BJ (cell line): Measurements from ENCODE around the gene AAGAB. TPM values are rescaled to one million over a fixed set of nuclear protein-coding genes. Genes with fewer than 3 reads are reported as not detected.

Source experiments
- CTCF ChIA-PET: fragments of 350-600 bp; formaldehyde crosslinking; extraction: SDS; loops from one replicate; lab custom pipeline; 2021; ENCODE audit warnings: antibody characterized with exemption, inconsistent platforms; lab: Yijun Ruan, JAX
- POLR2A ChIA-PET: fragments of 300-600 bp; sonication (Branson Sonifier 250); formaldehyde crosslinking; extraction: SDS; loops from one replicate; lab custom pipeline; 2021; ENCODE audit warnings: antibody characterized with exemption; lab: Charles Lee
- DNase-seq: peaks from one replicate; pipeline ENCODE4 v3.0.0-alpha.2; 2011; ENCODE audit warnings: low read depth
- H3K27me3 ChIP-seq: 2 replicates; pipeline ENCODE4 v1.6.0; 2011; ENCODE audit warnings: low read length; ENCODE audit not compliant: control insufficient read depth, insufficient read depth
- H3K36me3 ChIP-seq: 2 replicates; pipeline ENCODE4 v1.5.1; 2011; ENCODE audit warnings: low read length; ENCODE audit not compliant: control insufficient read depth, insufficient read depth
- H3K4me3 ChIP-seq: 2 replicates; pipeline ENCODE4 v1.5.1; 2011; ENCODE audit warnings: low read depth, mild to moderate bottlenecking, control low read depth, low read length
- CTCF ChIP-seq: IDR thresholded peaks from 2 replicates; pipeline ENCODE4 v1.5.1; 2011; ENCODE audit warnings: low read depth, mild to moderate bottlenecking, control low read depth, inconsistent platforms, low read length, moderate library complexity; ENCODE audit not compliant: insufficient read depth
- polyA plus RNA-seq: library from polyadenylated mRNA; depleted of rRNA; stranded (reverse); fragments of >200 nt; gene quantifications from 2 replicates; pipeline ENCODE4 v1.2.3, GENCODE V29; 2011

Gene AAGAB
- polyA plus RNA-seq, 1 experiment = 28.4 TPM

GRCh38 chr15:67167091-67167490 is 87.4 kb downstream of the AAGAB start:
- no peaks in the 10 kb centered on the region for H3K27me3 ChIP-seq
- POLR2A ChIA-PET = no interaction called here

GRCh38 chr15:67166280-67167009 is 88.0 kb downstream of the AAGAB start:
- TF ChIP-seq CTCF = no peak
- CTCF ChIA-PET = no interaction called here
- peaks cover 33% of the 10 kb centered on the region for H3K36me3 ChIP-seq
- DNase-seq = no peak
- no peaks in the 10 kb centered on the region for H3K27me3 ChIP-seq
- POLR2A ChIA-PET = no interaction called here
- H3K4me3 ChIP-seq = no peak overlapping the region

More at GRCh38 chr15:67167091-67167490, 87.4 kb downstream of the AAGAB start:
- DNase-seq = no peak
- CTCF ChIA-PET = no interaction called here
- TF ChIP-seq CTCF = no peak
- Histone ChIP-seq H3K36me3 (peaks cover 33% of the 10 kb centered on the region), H3K4me3 (no peak overlapping the region)

- H3K4me3 ChIP-seq = no peak overlapping the region
- H3K36me3 ChIP-seq = peaks cover 31% of the 10 kb centered on the region
- DNase-seq = no peak
- no peak for TF ChIP-seq CTCF
- CTCF ChIA-PET = no interaction called here
- no peaks in the 10 kb centered on the region for H3K27me3 ChIP-seq
- POLR2A ChIA-PET = no interaction called here
These were observed 88.9 kb downstream of the AAGAB start for GRCh38 chr15:67165254-67166253.

- ChIA-PET POLR2A (no interaction called here), CTCF (no interaction called here)
- TF ChIP-seq CTCF = no peak
- Histone ChIP-seq H3K36me3 (peaks cover 28% of the 10 kb centered on the region), H3K27me3 (no peaks in the 10 kb centered on the region), H3K4me3 (no peak overlapping the region)
- no peak for DNase-seq
These were observed 89.6 kb downstream of the AAGAB start for GRCh38 chr15:67164811-67165253.

GRCh38 chr15:67164401-67164791 is 90.1 kb downstream of the AAGAB start:
- DNase-seq = no peak
- POLR2A ChIA-PET = no interaction called here
- CTCF ChIA-PET = no interaction called here
- no peak for TF ChIP-seq CTCF
- Histone ChIP-seq H3K36me3 (peaks cover 28% of the 10 kb centered on the region), H3K27me3 (no peaks in the 10 kb centered on the region), H3K4me3 (no peak overlapping the region)
